Measurements from ENCODE around the gene SLX9. TPM values are rescaled to one million over a fixed set of nuclear protein-coding genes. Genes with fewer than 3 reads are reported as not detected.

SLX9 gene
- polyA plus RNA-seq, 1 donor from 2014 or later, result 15.4 TPM

- Histone ChIP-seq H3K4me3 (ENCODE audit: low read length) (no peak within 1 kb of the TSS), H2AFZ (ENCODE audit: low read depth, low read length) (no peak within 1 kb of the TSS)
These were observed 18.9 kb upstream of the SLX9 start, which contains the start of gene ITGB2 for GRCh38 chr21:44920694-44921604. Gene ITGB2 (minus strand): TSS chr21:44920899. CDS start chr21:44910782, 10,117 bp downstream.

More at GRCh38 chr21:44920694-44921604, 18.9 kb upstream of the SLX9 start, which contains the start of gene ITGB2:
- no peaks in the 10 kb centered on the region for H3F3A ChIP-seq (ENCODE audit: insufficient read depth, low read length, poor library complexity, severe bottlenecking)
- H3K9ac ChIP-seq (ENCODE audit: low read length), result no peak within 1 kb of the TSS
- no peaks in the 10 kb centered on the region for H3K9me2 ChIP-seq (ENCODE audit: insufficient read depth, low read length)
- H3K27ac ChIP-seq (ENCODE audit: low read length), result no peak within 1 kb of the TSS
- no peaks in the 10 kb centered on the region for H4K20me1 ChIP-seq (ENCODE audit: insufficient read depth)
- H3K79me2 ChIP-seq (replicated peaks; ENCODE audit: insufficient read depth, low read length), result no peaks in the 10 kb centered on the region
- H3K4me2 ChIP-seq (ENCODE audit: low read length), result no peak within 1 kb of the TSS
- TF ChIP-seq EZH2 (IDR thresholded peaks at IDR 0.05; ENCODE audit: borderline replicate concordance, insufficient read depth, low read length, poor library complexity, severe bottlenecking) (no peak), CTCF (IDR thresholded peaks at IDR 0.05; ENCODE audit: poor library complexity, severe bottlenecking) (no peak), REST (IDR thresholded peaks at IDR 0.05; ENCODE audit: borderline replicate concordance) (no peak), MXI1 (conservative IDR thresholded peaks at IDR 0.05; ENCODE audit: poor library complexity, severe bottlenecking) (no peak), RAD21 (conservative IDR thresholded peaks at IDR 0.05) (no peak), POLR2AphosphoS5 (IDR thresholded peaks at IDR 0.05) (no peak), EP300 (conservative IDR thresholded peaks at IDR 0.05; ENCODE audit: poor library complexity, severe bottlenecking) (no peak), TAF1 (IDR thresholded peaks at IDR 0.05; ENCODE audit: low read depth) (no peak), SMC3 (conservative IDR thresholded peaks at IDR 0.05; ENCODE audit: poor library complexity) (no peak)
- H3K27me3 ChIP-seq (ENCODE audit: insufficient read depth, low read depth, low read length), result peaks cover 86% of the 10 kb centered on the region
- no peaks in the 10 kb centered on the region for H3K36me3 ChIP-seq (ENCODE audit: insufficient read depth, low read length)
- H3K9me3 ChIP-seq (ENCODE audit: low read length), result peaks cover 5% of the 10 kb centered on the region
